GM12878 (cell line): ENCODE results near the gene BORCS5. TPM values are rescaled to one million over a fixed set of nuclear protein-coding genes. Genes with fewer than 3 reads are reported as not detected.

ENCODE experiments used
- ATAC-seq: fragments of 200-7000 bp; cut with Tn5 transposase; 3 replicates; pipeline ENCODE4 v1.9.1; 2020; ENCODE audit warnings: mild to moderate bottlenecking, moderate library complexity
- BruUV-seq: library from RNA; stranded (reverse); fragments of 400-500 nt; replicated peaks from 2 replicates; lab custom pipeline; 2021; lab: Mats Ljungman, UMichigan
- CTCF ChIA-PET: fragments of 300-600 bp; sonication (Branson Sonifier 250); formaldehyde crosslinking; extraction: SDS; loops from one replicate; lab custom pipeline; 2021; ENCODE audit warnings: inconsistent platforms; lab: Yijun Ruan, JAX
- POLR2A ChIA-PET: fragments of 350-600 bp; formaldehyde crosslinking; extraction: SDS; loops from one replicate; lab custom pipeline; 2021; ENCODE audit warnings: inconsistent platforms; lab: Charles Lee
- RAD21 ChIA-PET: fragments of 300-600 bp; sonication (Branson Sonifier 250); formaldehyde crosslinking; loops from one replicate; lab custom pipeline; 2023; ENCODE audit warnings: antibody characterized with exemption; ENCODE audit not compliant: unreplicated experiment; lab: Charles Lee
- SMC1A ChIA-PET: fragments of 300-600 bp; sonication (Branson Sonifier 250); formaldehyde crosslinking; loops from one replicate; lab custom pipeline; 2023; ENCODE audit not compliant: unreplicated experiment, uncharacterized antibody; lab: Charles Lee
- DNase-seq: peaks from one replicate; pipeline ENCODE4 v3.0.0-alpha.2; 2011; ENCODE audit warnings: low read depth, low spot score
- FAIRE-seq: peaks from 3 replicates; lab custom pipeline; 2011; peaks lifted over from hg19 to GRCh38; lab: Jason Lieb, UNC
- H2AFZ ChIP-seq: 2 replicates; pipeline ENCODE4 v1.6.0; 2011; ENCODE audit warnings: low read depth, low read length, control low read depth; ENCODE audit not compliant: control insufficient read depth
- H3K27ac ChIP-seq: 2 replicates; pipeline ENCODE4 v1.5.1; 2011; ENCODE audit warnings: control low read depth; ENCODE audit not compliant: control insufficient read depth, insufficient read depth
- H3K27me3 ChIP-seq, 2 experiments: replicated peaks in 1 of 2; 2 replicates each; pipeline versions ENCODE4 v1.6.0 to v1.6.1; 2011; ENCODE audit warnings: low read length in 1 of 2; ENCODE audit not compliant: control insufficient read depth in 2 of 2, insufficient read depth in 2 of 2
- H3K36me3 ChIP-seq, 2 experiments: 2 replicates each; pipeline ENCODE4 v1.5.1; 2011; ENCODE audit warnings: low read length in 1 of 2; ENCODE audit not compliant: control insufficient read depth in 2 of 2, insufficient read depth in 2 of 2
- H3K4me1 ChIP-seq: 2 replicates; pipeline ENCODE4 v1.6.1; 2011; ENCODE audit warnings: mild to moderate bottlenecking, low read length, moderate library complexity, mixed read lengths; ENCODE audit not compliant: control insufficient read depth, insufficient read depth
- H3K4me2 ChIP-seq: 2 replicates; pipeline ENCODE4 v1.6.0; 2011; ENCODE audit warnings: control low read depth; ENCODE audit not compliant: control insufficient read depth, insufficient read depth
- H3K4me3 ChIP-seq: fragments of 200-600 bp; sonication (generic); 2 replicates; pipeline ENCODE4 v1.5.1; 2016
- H3K79me2 ChIP-seq: 2 replicates; pipeline ENCODE4 v1.6.0; 2011; ENCODE audit warnings: low read length; ENCODE audit not compliant: control insufficient read depth, insufficient read depth
- H3K9ac ChIP-seq: 2 replicates; pipeline ENCODE4 v1.8.0; 2011; ENCODE audit warnings: low read length, control low read depth, mixed read lengths; ENCODE audit not compliant: control insufficient read depth, insufficient read depth
- H3K9me3 ChIP-seq: replicated peaks from 3 replicates; pipeline ENCODE4 v1.5.1; 2011; ENCODE audit warnings: mild to moderate bottlenecking, low read length; ENCODE audit not compliant: control insufficient read depth, insufficient read depth
- H4K20me1 ChIP-seq: 2 replicates; pipeline ENCODE4 v1.6.0; 2011; ENCODE audit not compliant: control insufficient read depth, insufficient read depth
- ATF2 ChIP-seq: IDR thresholded peaks from 2 replicates; pipeline ENCODE4 v1.6.1; 2012; ENCODE audit warnings: low read length, inconsistent platforms
- EP300 ChIP-seq, 2 experiments: fragments of 150-350 bp in 1 of 2; IDR thresholded peaks; 2 replicates each; pipeline ENCODE4 v1.6.1; 2011 to 2012; ENCODE audit warnings: low read depth in 2 of 2, low read length in 2 of 2, borderline replicate concordance in 1 of 2, improper control_type of control experiment in 1 of 2, inconsistent platforms in 1 of 2; ENCODE audit not compliant: control insufficient read depth in 1 of 2
- GABPA ChIP-seq: IDR thresholded peaks from 2 replicates; pipeline ENCODE4 v1.6.1; 2014; ENCODE audit warnings: antibody characterized with exemption, low read depth, mild to moderate bottlenecking, inconsistent platforms
- IRF5 ChIP-seq: fragments of 450-650 bp; IDR thresholded peaks from 2 replicates; pipeline ENCODE4 v1.6.1; 2017; ENCODE audit warnings: borderline replicate concordance
- KDM1A ChIP-seq: fragments of 200-600 bp; sonication (generic); IDR thresholded peaks from 2 replicates; pipeline ENCODE4 v1.6.1; 2016; ENCODE audit warnings: borderline replicate concordance
- MXI1 ChIP-seq: fragments of 150-350 bp; IDR thresholded peaks from 2 replicates; pipeline ENCODE4 v1.6.1; 2011; ENCODE audit warnings: low read depth, mild to moderate bottlenecking, inconsistent platforms, low read length, improper control_type of control experiment
- RCOR1 ChIP-seq: conservative IDR thresholded peaks from 2 replicates; pipeline ENCODE4 v1.6.1; 2012; ENCODE audit warnings: low read depth, low read length, improper control_type of control experiment
- RELB ChIP-seq: fragments of 450-650 bp; IDR thresholded peaks from 2 replicates; pipeline ENCODE4 v1.6.1; 2017; ENCODE audit warnings: low read depth, mild to moderate bottlenecking, moderate library complexity
- TARDBP ChIP-seq: IDR thresholded peaks from 2 replicates; pipeline ENCODE4 v1.6.1; 2016; ENCODE audit warnings: borderline replicate concordance
- WGBS: methylation state at CpG from one replicate; pipeline ENCODE4 v1.1.6; 2016; ENCODE audit warnings: low lambda C conversion rate; ENCODE audit not compliant: insufficient replicate concordance, insufficient coverage; ENCODE audit errors: missing lambda C conversion rate; 5-methylcytosine and 5-hydroxymethylcytosine counted together
- in situ Hi-C: fragments of 300-500 bp; cut with MboI; formaldehyde crosslinking; loops from 9 replicates; pipeline ENCODE4 v1.14.3; 2018; ENCODE audit warnings: mixed read lengths
- intact Hi-C: fragments of 100-400 bp; cut with micrococcal nuclease; formaldehyde crosslinking; loops from one replicate; pipeline ENCODE4 v1.14.2; 2022; ENCODE audit not compliant: unreplicated experiment
- polyA plus RNA-seq, 11 experiments: library from polyadenylated mRNA; depleted of rRNA in 4 of 11; unstranded in 6 of 11; stranded (reverse) in 5 of 11; fragments of >200 nt; fragmentation: Nextera tagmentation in 4 of 11; fragmentation: Illumina TruSeq in 1 of 11; extraction: Ambion mirVana in 4 of 11; extraction: Trizol in 1 of 11; gene quantifications; 1 replicate in 1 of 11; 2 replicates in 10 of 11; pipeline versions ENCODE4 v1.2.1 to v1.2.3, GENCODE V29; 2011 to 2016; ENCODE audit warnings: inconsistent platforms in 2 of 11, missing spikeins in 2 of 11, low read depth in 1 of 11
- total RNA-seq, 4 experiments: library from RNA; depleted of rRNA in 3 of 4; stranded (reverse); fragments of >200 nt in 3 of 4; fragmentation: Illumina TruSeq in 1 of 4; extraction: Trizol in 1 of 4; gene quantifications; 2 replicates each; pipeline versions ENCODE4 v1.2.1 to v1.2.3, GENCODE V29; 2013 to 2021

The BORCS5 gene
- total and polyA plus RNA-seq, 10 of the 15 experiments (the other 5 are each of a cell fraction or from before 2014, with no cell fraction given): 1.4 to 39.7 (median 16.1) TPM

- DNase-seq (no peak), ATAC-seq (no peak), FAIRE-seq (no peak)
- Histone ChIP-seq H3K4me2 (no peak overlapping the region), H3K9ac (no peak overlapping the region), H3K4me3 (no peak overlapping the region), H3K4me1 (peaks cover 11% of the 10 kb centered on the region), H3K27ac (no peak overlapping the region), H2AFZ (no peak overlapping the region), H3K9me3 (peaks cover 2% of the 10 kb centered on the region; the same call in 1 of the 3 replicates), H4K20me1 (no peaks in the 10 kb centered on the region), H3K36me3 (peaks cover 0 to 14% of the 10 kb centered on the region in 2 experiments; a peak in 3 of 4 replicates), H3K27me3 (no peaks in the 10 kb centered on the region), H3K79me2 (no peaks in the 10 kb centered on the region; the same call in 1 of the 2 replicates)
- ChIA-PET SMC1A (interaction anchor here (0.6 to 3.3 kb wide), 10 partner anchors 11 to 704 kb away, joined by 3 to 15 read pairs (median 3); no protein-coding TSS in a partner anchor), RAD21 (interaction anchor here (0.6 to 2.2 kb wide), 8 partner anchors 9 to 76 kb away, joined by 3 to 7 read pairs (median 4); no protein-coding TSS in a partner anchor), CTCF (interaction anchor here (0.8 to 1.7 kb wide), 7 partner anchors 11 to 175 kb away, joined by 3 to 4 read pairs (median 3); no protein-coding TSS in a partner anchor), POLR2A (interaction anchor here (0.5 to 2.4 kb wide), 6 partner anchors 40 to 259 kb away, joined by 3 to 5 read pairs (median 4); no protein-coding TSS in a partner anchor)
- in situ Hi-C loops (no loop called here), intact Hi-C loops (no loop called here)
- BruUV-seq: no TSS peak
- no peak for TF ChIP-seq RELB
- 98% methylated on average over 3 of the region's 4 CpGs for WGBS
Measured at GRCh38 chr12:12433203-12433731, 76.4 kb downstream of the BORCS5 start.

GRCh38 chr12:12436831-12437345, 80.0 kb downstream of the BORCS5 start:
- ChIA-PET SMC1A (interaction anchor here (0.7 to 1.2 kb wide), 3 partner anchors 9 to 174 kb away, joined by 3 to 4 read pairs (median 4); partner anchors contain the start of gene CREBL2), CTCF (interaction anchor here (0.7 to 2.3 kb wide), 2 partner anchors 10 to 127 kb away, joined by 4 read pairs; no protein-coding TSS in a partner anchor), POLR2A (interaction anchor here (1.4 kb wide), 1 partner anchor 11 kb away, joined by 4 read pairs; no protein-coding TSS in a partner anchor), RAD21 (interaction anchor here (0.9 kb wide), 1 partner anchor 9 kb away, joined by 3 read pairs; no protein-coding TSS in a partner anchor)
- Histone ChIP-seq H3K36me3 (peaks cover 0 to 14% of the 10 kb centered on the region in 2 experiments; a peak in 3 of 4 replicates), H4K20me1 (no peaks in the 10 kb centered on the region), H2AFZ (no peak overlapping the region), H3K27ac (no peak overlapping the region), H3K9ac (no peak overlapping the region), H3K27me3 (no peaks in the 10 kb centered on the region), H3K4me1 (no peaks in the 10 kb centered on the region), H3K9me3 (peaks cover 2% of the 10 kb centered on the region; the same call in 1 of the 3 replicates), H3K4me3 (no peak overlapping the region), H3K79me2 (no peaks in the 10 kb centered on the region), H3K4me2 (no peak overlapping the region)
- DNase-seq: no peak
- 93% methylated on average over 2 of the region's 2 CpGs for WGBS
- intact Hi-C loops (no loop called here), in situ Hi-C loops (no loop called here)
- no TSS peak for BruUV-seq
- FAIRE-seq: no peak
- ATAC-seq: no peak
- no peak for TF ChIP-seq TARDBP
- no peak for TF ChIP-seq ATF2
- no peak for TF ChIP-seq GABPA
- TF ChIP-seq IRF5: no peak
- no peak for TF ChIP-seq RCOR1
- TF ChIP-seq EP300 (IDR thresholded peaks at IDR 0.05; ENCODE audit: borderline replicate concordance in 1 of 2, control insufficient read depth in 1 of 2, low read depth in 2 of 2, low read length in 2 of 2): no peak
- TF ChIP-seq MXI1: no peak
- no peak for TF ChIP-seq KDM1A
